Measurements from ENCODE around the gene FARP2.

- TF ChIP-seq, protein P1, sequence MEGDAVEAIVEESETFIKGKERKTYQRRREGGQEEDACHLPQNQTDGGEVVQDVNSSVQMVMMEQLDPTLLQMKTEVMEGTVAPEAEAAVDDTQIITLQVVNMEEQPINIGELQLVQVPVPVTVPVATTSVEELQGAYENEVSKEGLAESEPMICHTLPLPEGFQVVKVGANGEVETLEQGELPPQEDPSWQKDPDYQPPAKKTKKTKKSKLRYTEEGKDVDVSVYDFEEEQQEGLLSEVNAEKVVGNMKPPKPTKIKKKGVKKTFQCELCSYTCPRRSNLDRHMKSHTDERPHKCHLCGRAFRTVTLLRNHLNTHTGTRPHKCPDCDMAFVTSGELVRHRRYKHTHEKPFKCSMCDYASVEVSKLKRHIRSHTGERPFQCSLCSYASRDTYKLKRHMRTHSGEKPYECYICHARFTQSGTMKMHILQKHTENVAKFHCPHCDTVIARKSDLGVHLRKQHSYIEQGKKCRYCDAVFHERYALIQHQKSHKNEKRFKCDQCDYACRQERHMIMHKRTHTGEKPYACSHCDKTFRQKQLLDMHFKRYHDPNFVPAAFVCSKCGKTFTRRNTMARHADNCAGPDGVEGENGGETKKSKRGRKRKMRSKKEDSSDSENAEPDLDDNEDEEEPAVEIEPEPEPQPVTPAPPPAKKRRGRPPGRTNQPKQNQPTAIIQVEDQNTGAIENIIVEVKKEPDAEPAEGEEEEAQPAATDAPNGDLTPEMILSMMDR (IDR thresholded peaks at IDR 0.05 in 2 of 3, conservative IDR thresholded peaks at IDR 0.05 in 1 of 3; ENCODE audit: borderline replicate concordance in 1 of 3, insufficient read depth in 1 of 3, low read depth in 2 of 3, low read length in 2 of 3), result no peak
- TF ChIP-seq EZH2phosphoT487 (IDR thresholded peaks at IDR 0.05; ENCODE audit: borderline replicate concordance) (no peak), SIN3A (IDR thresholded peaks at IDR 0.05; ENCODE audit: low read depth) (no peak), ZNF274 (IDR thresholded peaks at IDR 0.05; ENCODE audit: low read depth, low read length) (no peak), EZH2 (IDR thresholded peaks at IDR 0.05) (no peak), POLR2A (IDR thresholded peaks at IDR 0.05; ENCODE audit: borderline replicate concordance, extremely low read depth, insufficient read depth, insufficient read length) (no peak), CEBPB (IDR thresholded peaks at IDR 0.05; ENCODE audit: low read depth) (no peak), REST (IDR thresholded peaks at IDR 0.05; ENCODE audit: low read depth) (no peak)
- TF ChIP-seq, protein P2, sequence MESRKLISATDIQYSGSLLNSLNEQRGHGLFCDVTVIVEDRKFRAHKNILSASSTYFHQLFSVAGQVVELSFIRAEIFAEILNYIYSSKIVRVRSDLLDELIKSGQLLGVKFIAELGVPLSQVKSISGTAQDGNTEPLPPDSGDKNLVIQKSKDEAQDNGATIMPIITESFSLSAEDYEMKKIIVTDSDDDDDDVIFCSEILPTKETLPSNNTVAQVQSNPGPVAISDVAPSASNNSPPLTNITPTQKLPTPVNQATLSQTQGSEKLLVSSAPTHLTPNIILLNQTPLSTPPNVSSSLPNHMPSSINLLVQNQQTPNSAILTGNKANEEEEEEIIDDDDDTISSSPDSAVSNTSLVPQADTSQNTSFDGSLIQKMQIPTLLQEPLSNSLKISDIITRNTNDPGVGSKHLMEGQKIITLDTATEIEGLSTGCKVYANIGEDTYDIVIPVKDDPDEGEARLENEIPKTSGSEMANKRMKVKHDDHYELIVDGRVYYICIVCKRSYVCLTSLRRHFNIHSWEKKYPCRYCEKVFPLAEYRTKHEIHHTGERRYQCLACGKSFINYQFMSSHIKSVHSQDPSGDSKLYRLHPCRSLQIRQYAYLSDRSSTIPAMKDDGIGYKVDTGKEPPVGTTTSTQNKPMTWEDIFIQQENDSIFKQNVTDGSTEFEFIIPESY (IDR thresholded peaks at IDR 0.05; ENCODE audit: extremely low read depth, insufficient replicate concordance, low read length), result no peak
Observed at GRCh38 chr2:241483305-241483704, 127.2 kb downstream of the FARP2 start.

All from HCT116 (cell line).